NCI-H748 treated with DMSO at 0.1 percent for 48 hours (cell line): ENCODE measurements around the gene MYH4.

Experiments
- DNase-seq: peaks from one replicate; lab custom pipeline; 2025; lab: John Stamatoyannopoulos, UW

The MYH4 gene

DNA sequence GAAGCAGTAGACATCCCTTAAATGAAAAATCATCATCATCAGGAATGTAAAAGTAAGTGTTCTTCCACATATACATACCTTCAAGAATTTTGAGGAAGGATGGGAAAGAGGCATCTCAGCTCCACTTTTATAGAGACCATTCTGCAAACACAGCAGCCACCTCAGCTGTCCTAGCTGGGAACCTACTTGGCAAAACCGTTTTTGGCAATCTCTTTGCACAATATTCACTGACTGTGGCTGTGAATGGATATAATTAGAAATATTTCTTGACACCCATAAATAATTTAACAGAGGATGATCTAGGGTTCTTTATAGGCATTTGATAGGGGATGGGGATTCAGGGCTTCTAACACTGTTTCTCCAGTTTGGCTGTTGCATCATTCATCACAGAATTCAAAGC lies at the start of gene MYH4:
Gene MYH4, minus strand, starts transcription at position 101 of the 400 bp plus-strand sequence. CDS start 2,814 bp downstream, outside the sequence.
- no peak for DNase-seq

DNA sequence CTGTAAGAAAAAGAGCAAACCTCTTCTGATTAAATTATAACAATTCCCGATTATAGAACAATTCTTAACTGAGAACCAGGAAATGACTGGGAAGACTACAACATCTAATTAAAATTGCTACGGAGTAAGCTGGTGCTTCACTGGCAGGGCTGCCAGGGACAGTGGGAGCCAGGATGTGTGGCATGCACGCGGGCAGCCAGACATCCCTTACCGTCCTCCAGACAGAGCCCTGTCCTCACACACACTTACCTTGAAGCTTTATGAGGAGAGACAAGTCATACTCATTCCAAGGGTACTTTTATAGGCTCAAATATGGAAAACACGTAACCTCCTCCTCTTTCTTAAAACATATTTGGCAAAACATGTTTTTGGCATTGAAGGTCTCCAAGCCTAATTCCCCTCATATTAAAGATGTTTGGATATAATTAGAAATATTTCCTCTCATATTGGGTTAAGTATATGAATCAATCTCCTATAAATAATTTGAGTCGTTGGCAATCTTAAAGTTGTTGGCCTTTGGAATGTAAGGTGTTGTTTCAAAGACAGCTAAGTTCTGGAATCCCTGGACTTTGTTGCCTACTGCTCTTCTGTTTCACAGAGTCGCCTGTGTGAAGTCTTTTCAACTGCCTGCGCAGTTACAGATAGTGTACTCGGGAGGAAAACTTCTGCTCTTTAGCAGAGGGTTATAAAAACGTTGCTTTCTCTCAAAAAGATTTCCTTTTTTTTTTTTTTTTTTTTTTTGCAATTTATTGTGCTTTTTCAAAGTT lies 49.1 kb upstream of the MYH4 start, which contains the start of gene MYH1:
Gene MYH1, minus strand, starts transcription at position 272 of the 767 bp plus-strand sequence. CDS start 1,900 bp downstream, outside the sequence.
- DNase-seq = no peak

DNA sequence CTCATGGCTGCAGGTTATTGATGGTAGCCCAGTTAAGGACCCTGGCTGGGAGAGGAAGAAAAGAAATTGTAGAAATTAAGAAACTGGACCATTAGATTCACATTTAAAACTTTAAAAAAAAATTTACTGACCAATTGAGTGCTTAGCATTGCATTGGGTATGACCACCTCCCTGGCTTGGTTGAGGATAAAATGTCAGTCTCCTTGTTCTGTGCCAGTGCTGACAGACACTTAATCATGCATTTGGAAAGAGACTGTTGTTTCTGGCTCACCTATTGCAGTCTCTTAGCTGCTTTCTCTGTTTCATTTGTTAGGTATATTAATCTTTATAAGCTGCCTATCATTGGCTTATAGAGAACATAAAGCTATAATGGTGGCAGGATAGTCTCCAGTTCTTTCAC lies 47.3 kb upstream of the MYH4 start:
- DNase-seq = no peak

DNA sequence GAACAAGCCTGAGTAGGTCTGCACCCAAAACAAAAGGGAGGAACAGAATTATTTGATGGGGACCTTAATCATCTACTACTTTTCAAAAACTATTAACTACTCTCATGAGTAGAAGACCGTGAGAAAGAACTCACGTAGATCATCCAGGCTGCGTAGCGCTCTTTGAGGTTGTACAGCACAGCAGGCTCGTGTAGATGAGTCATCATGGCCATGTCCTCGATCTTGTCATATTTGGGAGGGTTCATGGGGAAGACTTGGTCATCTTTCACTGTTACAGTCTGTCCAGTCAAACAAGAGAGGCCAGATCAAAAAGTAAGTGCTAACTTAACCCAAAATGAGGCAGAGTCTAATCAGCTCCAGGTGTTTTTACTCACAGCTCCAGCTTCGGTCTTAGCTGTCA lies 46.7 kb upstream of the MYH4 start:
- no peak for DNase-seq

DNA sequence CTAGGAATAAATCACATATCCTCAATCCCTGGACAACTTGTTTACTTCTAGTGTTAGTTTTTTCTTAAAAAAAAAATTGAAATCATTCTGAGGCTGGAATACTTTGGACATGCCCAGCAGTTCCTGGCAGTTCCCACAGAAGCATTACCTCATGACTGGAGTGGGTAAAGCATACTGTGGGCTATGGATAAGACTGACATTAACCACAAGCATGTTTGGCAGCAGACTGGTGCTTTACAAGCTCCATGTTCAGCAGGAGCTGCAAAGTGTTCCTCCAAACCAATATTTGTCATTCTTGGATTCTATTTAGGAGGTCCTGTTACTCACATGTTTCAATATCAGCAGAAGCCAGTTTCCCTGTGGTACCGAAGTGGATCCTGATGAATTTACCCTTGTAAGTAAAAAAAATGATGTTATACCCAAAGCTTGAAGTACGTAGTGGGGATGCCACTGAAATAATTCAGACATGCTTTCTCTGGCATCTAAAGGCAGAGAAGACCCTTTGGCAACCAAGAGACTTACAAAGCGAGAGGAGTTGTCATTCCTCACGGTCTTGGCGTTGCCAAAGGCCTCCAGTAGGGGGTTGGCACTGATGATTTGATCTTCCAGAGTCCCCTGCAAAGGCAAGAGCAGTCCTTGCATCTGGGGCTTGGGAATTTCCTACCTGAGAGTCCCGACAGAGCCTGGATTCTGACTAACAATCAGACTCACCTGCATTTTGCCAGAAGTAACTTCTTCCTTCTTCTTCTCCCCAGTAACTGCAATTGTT lies 44.1 kb upstream of the MYH4 start:
- DNase-seq = no peak

DNA sequence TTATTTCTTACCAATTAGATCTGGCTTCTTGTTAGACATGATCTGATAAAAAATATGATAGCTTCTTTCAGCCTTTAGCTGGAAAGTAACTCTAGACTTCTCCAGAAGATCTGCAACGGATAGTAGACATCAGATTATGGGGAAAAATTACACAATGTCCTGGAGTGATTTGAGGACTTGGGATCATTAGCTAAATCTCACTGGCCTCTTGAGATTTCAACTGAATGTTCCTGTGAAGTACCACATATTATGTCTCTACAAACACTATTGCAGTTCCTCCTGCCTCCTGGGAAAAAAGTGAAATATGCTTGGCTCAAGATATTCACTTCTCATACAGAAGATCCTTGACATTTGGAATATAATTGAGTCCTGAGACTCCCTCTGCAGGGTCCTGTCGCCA lies 43.5 kb upstream of the MYH4 start:
- no peak for DNase-seq

DNA sequence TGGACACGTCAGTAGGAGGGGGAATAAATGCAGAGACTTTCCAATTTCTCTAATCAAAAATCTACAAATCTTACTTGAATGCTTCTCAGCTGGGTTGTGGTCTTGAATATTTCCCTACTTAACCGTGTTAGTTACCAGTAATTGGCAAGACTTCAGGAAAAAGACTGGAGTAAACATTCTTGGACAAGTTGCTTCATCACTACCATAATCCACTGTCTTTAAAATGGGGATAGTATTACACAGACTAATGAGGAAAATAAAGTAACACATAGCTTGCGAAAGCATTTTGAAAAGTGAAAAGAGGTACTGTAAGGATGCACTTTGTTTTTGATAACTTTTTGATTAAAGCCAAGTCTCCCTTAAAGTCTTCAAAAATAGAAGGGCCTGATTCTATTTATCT lies 30.6 kb upstream of the MYH4 start:
- DNase-seq = no peak

DNA sequence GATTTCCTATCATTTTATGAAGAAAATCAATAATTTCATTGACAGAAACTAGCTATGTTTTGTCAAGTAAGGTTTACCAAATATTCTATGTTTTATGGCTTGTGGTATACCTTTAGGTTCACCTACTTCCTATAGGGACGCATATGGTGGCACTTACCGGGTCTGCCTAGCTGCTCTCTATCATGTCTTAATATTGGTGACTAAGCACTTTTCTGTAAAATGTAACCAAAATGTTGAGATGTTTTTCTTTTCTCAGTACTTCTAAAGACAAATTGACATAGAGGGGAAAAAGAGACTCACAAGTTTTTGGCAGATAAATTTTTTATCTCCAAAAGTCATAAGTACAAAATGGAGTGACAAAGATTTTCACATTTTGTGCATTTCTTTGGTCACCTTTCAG lies 22.6 kb upstream of the MYH4 start:
- DNase-seq = no peak

DNA sequence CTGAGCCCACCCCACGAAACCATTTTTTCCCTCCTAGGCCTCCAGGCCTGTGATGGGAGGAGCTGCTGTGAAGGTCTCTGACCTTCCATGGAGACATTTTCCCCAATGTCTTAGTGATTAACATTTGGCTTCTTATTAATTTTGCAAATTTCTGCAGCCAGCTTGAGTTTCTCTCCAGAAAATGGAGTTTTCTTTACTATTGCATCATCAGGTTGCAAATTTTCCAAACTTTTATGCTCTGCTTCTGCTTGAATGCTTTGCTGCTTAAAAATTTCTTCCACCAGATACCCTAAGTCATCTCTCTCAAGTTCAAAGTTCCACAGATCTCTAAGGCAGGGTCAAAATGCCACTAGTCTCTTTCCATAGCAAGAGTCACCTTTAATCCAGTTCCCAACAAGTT lies 12.9 kb upstream of the MYH4 start:
- no peak for DNase-seq

DNA sequence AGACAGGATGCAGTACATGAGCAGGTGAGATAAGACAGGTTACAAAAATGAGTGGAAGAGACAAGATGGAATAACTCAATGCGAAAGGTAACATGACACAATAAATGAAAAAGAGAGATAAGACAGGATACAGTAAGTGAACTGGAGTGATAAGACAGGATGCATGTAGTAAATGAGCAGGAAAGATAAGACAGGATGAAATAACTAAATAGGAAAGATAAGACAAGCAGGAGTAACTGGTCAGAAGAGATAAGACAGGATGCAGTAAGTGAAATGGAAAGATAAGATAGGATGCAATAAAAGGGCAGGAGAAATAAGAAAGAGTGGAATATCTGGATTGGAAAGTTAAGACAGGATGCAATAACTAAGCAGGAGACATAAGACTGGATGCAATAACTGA lies 8.3 kb upstream of the MYH4 start:
- DNase-seq = no peak

DNA sequence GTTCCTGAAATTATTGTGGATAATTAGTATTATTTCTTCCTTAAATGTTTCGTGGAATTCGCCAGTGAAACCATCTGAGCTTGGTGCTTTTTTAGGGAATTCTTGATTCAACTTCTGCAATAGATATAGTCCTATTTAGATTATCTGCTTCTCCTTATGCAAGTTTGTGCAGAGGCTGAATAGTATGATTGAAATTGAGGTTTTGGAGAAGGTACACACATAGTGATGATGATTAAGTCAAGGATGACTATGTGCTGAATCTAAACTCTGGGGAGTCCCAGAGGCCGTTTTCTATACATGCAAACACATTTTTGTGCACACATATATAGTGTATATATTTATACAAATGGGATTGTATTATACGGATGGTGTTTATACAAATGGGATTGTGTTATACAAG lies 5.2 kb upstream of the MYH4 start:
- DNase-seq = no peak

DNA sequence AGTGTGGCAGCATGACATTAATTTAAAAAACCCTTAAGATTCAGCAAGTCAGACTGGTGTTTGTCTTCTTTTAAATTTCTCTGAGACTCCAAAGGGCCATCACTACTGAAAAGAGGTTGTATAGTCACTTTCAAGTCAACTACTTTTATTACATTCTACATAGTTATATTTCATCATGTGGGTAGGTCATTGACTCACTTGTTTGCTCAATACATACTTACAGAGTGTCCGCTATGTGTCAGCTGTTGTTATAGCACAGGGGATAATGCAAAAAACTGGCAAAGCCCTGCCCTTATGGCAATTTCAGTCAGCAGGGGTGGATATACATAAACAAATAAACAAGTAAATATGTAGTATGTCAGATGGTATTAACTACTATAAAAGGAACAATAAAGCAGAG lies 2.5 kb upstream of the MYH4 start:
- no peak for DNase-seq

DNA sequence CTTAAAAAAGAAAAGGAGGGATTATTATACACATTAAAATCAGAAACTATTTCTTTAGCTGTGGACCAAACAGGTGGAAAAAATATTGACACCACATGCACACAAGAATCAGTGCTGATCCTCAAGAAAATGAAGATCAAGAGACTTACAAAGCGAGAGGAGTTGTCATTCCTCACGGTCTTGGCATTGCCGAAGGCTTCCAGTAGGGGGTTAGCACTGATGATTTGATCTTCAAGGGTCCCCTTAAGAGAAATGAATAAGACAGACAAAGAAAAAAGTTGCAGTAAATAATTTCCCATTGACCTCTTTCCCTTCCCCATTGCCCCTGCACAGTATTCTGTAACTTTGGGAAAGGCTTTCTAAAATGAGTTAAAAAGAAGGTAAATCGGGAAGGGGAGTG lies 6.0 kb downstream of the MYH4 start:
- DNase-seq = no peak

DNA sequence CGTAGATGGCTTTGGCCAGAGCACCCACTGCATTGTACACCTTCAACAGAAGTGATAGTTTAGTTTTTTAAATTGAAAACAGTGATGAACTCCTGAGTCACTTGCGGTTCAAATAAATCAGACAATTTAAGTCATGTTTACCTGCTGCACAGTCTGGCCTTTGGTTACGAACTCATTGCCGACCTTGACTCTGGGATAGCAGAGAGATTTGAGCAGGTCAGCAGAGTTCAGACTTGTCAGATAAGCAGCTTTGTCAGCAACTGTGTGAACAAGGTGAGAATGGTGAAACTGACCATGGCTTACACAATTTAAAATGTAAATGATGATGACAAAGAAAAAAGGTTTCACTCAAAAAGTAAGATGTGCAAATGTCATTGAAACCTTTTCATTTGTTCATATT lies 9.3 kb downstream of the MYH4 start:
- DNase-seq = no peak

DNA sequence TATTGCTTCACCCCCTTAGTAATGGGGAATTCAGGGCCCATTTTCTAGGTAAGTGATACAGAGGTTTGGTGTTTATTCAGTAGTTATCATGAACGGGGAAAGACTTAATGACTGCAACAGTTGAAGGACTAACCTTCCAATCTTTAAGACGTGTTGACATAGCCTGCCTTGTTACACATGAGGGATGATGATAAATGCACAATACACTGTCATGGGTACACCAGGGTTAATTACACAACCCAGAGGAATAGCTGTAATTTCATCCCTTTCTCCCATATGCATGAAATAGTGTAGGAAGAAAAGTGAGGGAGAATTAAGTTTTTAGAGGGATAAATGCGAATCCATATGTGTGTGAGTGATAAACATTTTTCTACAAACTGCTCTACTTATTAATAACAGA lies 10.7 kb downstream of the MYH4 start:
- no peak for DNase-seq

DNA sequence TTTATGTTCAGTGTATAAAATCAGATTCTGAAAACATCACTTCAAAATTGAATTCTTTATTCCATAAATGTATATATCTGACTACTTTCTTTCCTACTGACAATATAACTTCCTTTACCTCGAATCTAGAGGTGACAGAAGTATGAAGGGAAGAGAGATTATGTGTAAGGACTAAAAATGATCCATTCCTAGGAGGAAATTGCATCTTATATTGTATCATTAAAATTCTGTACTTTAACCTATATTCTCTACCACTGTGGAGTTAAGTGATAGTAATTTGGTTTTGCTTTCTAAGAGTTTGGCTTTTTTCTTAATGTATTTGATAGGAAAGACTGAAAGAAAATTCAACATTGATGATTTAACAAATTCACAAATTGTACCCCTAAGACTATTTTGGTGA lies 11.4 kb downstream of the MYH4 start:
- DNase-seq = no peak

DNA sequence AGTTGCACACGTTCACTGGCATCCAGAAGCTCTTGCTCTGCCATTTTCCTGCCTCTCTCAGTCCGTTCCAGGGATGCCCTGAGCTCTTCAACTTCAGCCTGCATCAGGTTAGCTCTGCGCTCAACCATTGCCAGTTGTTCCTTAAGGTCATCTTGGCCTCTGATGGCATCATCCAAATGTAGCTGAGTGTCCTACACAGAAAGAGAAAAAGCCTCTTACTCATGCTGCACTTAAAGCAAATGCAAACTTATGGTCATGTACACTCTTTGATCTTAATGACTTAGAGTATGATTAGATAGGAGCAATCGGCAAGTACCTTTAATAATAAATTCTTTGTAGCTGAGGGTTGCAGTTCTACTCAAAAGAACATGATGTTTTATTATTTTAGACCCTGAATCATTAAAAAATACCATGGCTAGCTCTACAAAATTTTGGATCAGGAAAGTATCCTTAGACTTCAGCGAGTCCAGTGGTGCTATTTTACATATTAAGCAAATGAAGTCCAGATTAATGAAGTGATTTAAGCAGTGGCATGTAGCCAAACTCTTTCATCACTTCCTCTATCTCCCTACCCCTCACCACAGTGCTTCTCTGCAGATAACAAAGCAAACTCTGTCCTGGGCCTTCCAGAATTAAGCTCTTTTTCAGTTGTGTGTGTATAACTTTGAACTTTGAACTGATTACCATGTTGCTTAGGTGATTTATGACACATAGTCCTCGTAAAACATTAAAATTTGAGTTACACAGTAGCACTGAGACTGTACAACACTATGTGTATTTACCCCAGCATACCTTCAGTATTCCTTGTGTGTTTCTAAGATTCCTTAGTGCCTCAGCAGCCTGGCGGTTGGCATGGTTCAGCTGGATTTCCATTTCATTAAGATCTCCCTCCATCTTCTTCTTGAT lies 22.1 kb downstream of the MYH4 start:
- no peak for DNase-seq

DNA sequence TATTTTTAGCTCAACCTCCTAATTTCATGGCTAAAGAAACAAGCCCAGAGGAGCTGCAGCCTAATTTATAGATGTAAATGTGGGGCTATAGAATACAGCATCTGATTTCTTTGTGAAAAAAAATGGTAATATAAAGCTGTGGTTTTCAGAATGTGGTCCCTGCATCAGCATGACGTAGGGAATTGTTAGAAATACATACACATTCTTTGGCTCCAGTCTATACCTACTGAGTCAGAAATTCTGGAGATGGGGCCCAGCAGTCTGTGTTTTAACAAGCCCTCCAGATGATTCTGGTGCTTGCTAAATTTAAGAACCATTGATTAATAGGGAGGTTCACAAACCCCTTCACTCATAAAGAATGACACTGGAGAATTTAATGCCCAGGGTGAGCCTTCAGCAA lies 29.5 kb downstream of the MYH4 start:
- no peak for DNase-seq

DNA sequence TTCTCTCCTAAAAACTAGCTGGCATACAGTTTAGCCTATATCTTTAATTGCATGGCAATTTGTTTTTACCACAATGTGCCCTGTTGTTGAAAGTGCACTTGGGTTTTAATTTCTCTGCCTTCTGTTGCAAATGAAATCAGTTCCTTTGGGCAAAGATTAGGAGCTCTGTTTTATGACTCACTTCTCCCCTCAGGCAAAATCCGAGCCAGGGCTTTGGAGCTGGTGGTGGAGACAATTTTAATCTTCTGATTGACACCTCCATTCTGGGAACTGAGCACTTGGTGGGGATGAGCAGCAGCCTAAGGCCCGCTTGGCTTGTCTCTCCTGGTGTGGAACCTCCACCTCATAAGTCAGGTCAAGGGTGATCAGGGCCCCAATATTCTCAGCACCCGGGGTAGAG lies 34.3 kb downstream of the MYH4 start:
- no peak for DNase-seq

DNA sequence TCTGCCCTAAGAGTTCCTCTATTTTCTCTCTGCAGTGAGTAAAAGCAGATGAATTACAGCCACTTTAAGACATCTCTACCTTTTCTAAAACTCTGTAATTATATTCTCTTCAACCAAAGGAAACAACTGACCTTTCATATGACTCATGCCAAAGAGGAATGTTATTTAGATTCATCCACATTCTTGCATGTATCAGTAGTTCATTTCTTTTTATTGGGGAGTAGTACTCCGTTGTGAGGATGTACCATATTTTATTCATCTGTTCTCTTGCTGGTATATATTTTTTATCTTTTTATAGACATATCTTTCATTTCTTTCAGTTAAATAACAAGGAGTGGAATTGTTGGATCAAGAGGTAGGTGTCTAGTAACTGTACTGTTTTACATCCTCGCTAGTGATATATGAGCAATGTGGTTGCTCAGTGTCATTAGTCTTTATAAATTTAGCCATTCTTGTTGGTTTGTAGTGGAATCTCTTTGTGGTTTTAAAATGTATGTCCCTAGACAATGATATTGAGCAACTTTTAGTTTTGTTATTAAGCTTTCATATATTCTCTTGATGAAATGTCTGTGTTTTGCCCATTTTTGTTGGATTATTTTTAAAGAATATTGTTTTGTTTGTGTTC lies 39.8 kb downstream of the MYH4 start:
- DNase-seq = no peak

DNA sequence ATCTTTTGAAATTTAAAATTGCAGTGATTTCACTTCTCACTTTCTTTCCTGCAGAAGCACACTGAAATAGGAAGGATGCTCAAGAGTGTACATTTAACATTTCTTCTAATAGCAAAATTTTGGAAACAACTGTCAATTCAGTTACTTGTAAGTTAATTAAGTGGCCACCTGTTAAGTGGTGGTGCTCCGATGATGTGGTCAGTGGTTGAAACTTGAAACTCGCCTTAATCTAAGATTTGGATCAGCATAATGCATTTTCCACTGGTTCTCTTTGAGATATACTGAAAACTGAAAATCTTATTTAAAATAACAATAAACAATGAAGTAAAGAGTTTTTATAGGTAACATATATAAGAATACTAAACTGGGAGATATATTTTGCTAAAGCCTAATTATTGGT lies 40.6 kb downstream of the MYH4 start:
- no peak for DNase-seq
